PC-9 (cell line): ENCODE measurements around the gene COX4I1.

Experiments used
- CTCF ChIP-seq: fragments of 200-600 bp; sonication (generic); conservative IDR thresholded peaks from 2 replicates; pipeline ENCODE4 v1.6.1; 2017; ENCODE audit warnings: mixed run types, antibody characterized with exemption, mild to moderate bottlenecking, moderate library complexity
- EZH2 ChIP-seq: fragments of 200-600 bp; sonication (generic); IDR thresholded peaks from 2 replicates; pipeline ENCODE4 v1.8.0; 2017; ENCODE audit warnings: antibody characterized with exemption, low read depth

- TF ChIP-seq CTCF (no peak), EZH2 (no peak)
Measured at GRCh38 chr16:85838381-85838780, 38.9 kb downstream of the COX4I1 start.
